Lower leg skin (tissue), 3 donors: ENCODE data around the gene SPPL2A.

Experiments used
- POLR2A ChIP-seq, 2 donors: fragments of 450-650 bp; IDR thresholded peaks; one replicate each; pipeline ENCODE4 v1.6.1; 2016 to 2017; ENCODE audit warnings: antibody characterized with exemption in 2 of 2, mild to moderate bottlenecking in 1 of 2, moderate library complexity in 1 of 2
- TF ChIP-seq, protein P1 (sequence below), 3 donors: fragments of 450-650 bp; IDR thresholded peaks; one replicate each; pipeline ENCODE4 v1.5.1; 2016; ENCODE audit warnings: antibody characterized with exemption in 3 of 3, mild to moderate bottlenecking in 3 of 3, moderate library complexity in 2 of 3

DNA sequence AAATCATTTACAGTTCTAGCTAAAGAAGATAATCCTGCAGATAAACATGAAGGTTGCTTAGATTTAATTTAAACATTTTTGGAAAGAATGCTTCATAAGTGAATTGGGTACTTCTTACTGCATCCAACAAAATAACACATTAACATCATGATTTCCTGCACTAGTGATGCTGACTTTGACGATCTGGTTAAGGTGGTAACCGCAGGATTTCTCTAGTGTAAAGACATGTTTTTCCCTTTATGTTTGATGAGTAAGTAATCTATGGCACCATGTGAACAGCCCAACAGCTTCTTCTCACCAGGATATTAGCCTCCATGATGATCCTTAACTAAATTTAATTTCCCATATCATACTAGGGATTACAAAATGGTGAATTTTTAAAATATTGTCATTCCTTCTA lies 14.1 kb downstream of the SPPL2A start:
- no peak for TF ChIP-seq POLR2A (IDR thresholded peaks at IDR 0.05)
- TF ChIP-seq, protein P1, sequence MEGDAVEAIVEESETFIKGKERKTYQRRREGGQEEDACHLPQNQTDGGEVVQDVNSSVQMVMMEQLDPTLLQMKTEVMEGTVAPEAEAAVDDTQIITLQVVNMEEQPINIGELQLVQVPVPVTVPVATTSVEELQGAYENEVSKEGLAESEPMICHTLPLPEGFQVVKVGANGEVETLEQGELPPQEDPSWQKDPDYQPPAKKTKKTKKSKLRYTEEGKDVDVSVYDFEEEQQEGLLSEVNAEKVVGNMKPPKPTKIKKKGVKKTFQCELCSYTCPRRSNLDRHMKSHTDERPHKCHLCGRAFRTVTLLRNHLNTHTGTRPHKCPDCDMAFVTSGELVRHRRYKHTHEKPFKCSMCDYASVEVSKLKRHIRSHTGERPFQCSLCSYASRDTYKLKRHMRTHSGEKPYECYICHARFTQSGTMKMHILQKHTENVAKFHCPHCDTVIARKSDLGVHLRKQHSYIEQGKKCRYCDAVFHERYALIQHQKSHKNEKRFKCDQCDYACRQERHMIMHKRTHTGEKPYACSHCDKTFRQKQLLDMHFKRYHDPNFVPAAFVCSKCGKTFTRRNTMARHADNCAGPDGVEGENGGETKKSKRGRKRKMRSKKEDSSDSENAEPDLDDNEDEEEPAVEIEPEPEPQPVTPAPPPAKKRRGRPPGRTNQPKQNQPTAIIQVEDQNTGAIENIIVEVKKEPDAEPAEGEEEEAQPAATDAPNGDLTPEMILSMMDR (IDR thresholded peaks at IDR 0.05), result no peak
